ENCODE results near the gene MBTPS1.

The MBTPS1 gene

DNA sequence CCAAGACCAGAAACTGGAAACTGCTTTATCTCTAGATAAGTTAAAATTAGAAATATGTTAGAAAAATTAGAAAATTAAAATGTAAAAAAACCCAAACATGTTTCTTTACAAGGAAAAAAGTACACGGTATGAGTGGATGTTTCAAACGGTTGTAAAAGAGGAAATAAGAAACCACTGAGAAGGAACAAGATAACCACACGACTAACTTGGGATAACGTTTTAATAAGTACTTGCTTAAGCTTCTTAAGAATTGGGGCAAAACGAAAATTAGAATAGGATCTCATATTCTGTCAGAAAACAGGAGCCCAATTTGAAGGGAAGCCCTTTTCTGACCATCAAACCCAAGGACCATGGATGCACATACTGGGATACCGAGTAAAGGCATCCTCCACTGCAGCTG is 31.0 kb downstream of the MBTPS1 start:
- TF ChIP-seq TARDBP (IDR thresholded peaks at IDR 0.05): no peak
- no peak for TF ChIP-seq ARNT (IDR thresholded peaks at IDR 0.05)
- TF ChIP-seq CTBP1 (IDR thresholded peaks at IDR 0.05; ENCODE audit: borderline replicate concordance): no peak
- no peak for TF ChIP-seq FOXA1 (IDR thresholded peaks at IDR 0.05)
- TF ChIP-seq SUZ12 (IDR thresholded peaks at IDR 0.05): no peak
- TF ChIP-seq HDGF (IDR thresholded peaks at IDR 0.05; ENCODE audit: borderline replicate concordance): no peak
- no peak for TF ChIP-seq L3MBTL2 (conservative IDR thresholded peaks at IDR 0.05)
- TF ChIP-seq LEF1 (IDR thresholded peaks at IDR 0.05; ENCODE audit: borderline replicate concordance): no peak
- no peak for TF ChIP-seq BHLHE40 (IDR thresholded peaks at IDR 0.05; ENCODE audit: borderline replicate concordance)
- no peak for TF ChIP-seq PKNOX1 (IDR thresholded peaks at IDR 0.05)
- no peak for TF ChIP-seq FOXK2 (IDR thresholded peaks at IDR 0.05)
- no peak for TF ChIP-seq ELF4 (IDR thresholded peaks at IDR 0.05)
- TF ChIP-seq NFRKB (IDR thresholded peaks at IDR 0.05): no peak
- no peak for TF ChIP-seq SP1 (IDR thresholded peaks at IDR 0.05)
- no peak for TF ChIP-seq ZNF384 (IDR thresholded peaks at IDR 0.05)
- TF ChIP-seq FOXM1 (IDR thresholded peaks at IDR 0.05; ENCODE audit: borderline replicate concordance): no peak
- CTCF ChIA-PET: no interaction called here
- POLR2A ChIA-PET: interaction anchor here (1.7 kb wide), 1 partner anchor 31 kb away, joined by 8 read pairs; the partner anchor contains the start of gene MBTPS1
- no peak for DNase-seq (ENCODE audit: extremely low spot score)

GRCh38 chr16:84085271-84085667 is 31.5 kb downstream of the MBTPS1 start:
- TF ChIP-seq BHLHE40 (IDR thresholded peaks at IDR 0.05; ENCODE audit: borderline replicate concordance): no peak
- TF ChIP-seq SUZ12 (IDR thresholded peaks at IDR 0.05): no peak
- no peak for TF ChIP-seq CTBP1 (IDR thresholded peaks at IDR 0.05; ENCODE audit: borderline replicate concordance)

GRCh38 chr16:84084570-84085270 is 32.0 kb downstream of the MBTPS1 start:
- POLR2A ChIA-PET: interaction anchor here (1.2 to 1.7 kb wide), 2 partner anchors 32 to 60 kb away, joined by 3 to 8 read pairs; partner anchors contain the start of genes DNAAF1, HSDL1 and MBTPS1
- TF ChIP-seq SUZ12 (IDR thresholded peaks at IDR 0.05) (no peak), TARDBP (IDR thresholded peaks at IDR 0.05) (no peak), ARNT (IDR thresholded peaks at IDR 0.05) (no peak), FOXK2 (IDR thresholded peaks at IDR 0.05) (no peak)
- DNase-seq (ENCODE audit: extremely low spot score): peak; percentile 81
- CTCF ChIA-PET: interaction anchor here (1.0 to 1.2 kb wide), 3 partner anchors 26 to 102 kb away, joined by 3 to 5 read pairs (median 5); partner anchors contain the start of gene TAF1C

More at GRCh38 chr16:84085271-84085667, 31.5 kb downstream of the MBTPS1 start:
- ChIA-PET CTCF (interaction anchor here (1.0 to 1.1 kb wide), 2 partner anchors 25 to 102 kb away, joined by 3 to 5 read pairs; partner anchors contain the start of gene TAF1C), POLR2A (interaction anchor here (1.7 kb wide), 1 partner anchor 32 kb away, joined by 8 read pairs; the partner anchor contains the start of gene MBTPS1)
- no peak for DNase-seq (ENCODE audit: extremely low spot score)

DNA sequence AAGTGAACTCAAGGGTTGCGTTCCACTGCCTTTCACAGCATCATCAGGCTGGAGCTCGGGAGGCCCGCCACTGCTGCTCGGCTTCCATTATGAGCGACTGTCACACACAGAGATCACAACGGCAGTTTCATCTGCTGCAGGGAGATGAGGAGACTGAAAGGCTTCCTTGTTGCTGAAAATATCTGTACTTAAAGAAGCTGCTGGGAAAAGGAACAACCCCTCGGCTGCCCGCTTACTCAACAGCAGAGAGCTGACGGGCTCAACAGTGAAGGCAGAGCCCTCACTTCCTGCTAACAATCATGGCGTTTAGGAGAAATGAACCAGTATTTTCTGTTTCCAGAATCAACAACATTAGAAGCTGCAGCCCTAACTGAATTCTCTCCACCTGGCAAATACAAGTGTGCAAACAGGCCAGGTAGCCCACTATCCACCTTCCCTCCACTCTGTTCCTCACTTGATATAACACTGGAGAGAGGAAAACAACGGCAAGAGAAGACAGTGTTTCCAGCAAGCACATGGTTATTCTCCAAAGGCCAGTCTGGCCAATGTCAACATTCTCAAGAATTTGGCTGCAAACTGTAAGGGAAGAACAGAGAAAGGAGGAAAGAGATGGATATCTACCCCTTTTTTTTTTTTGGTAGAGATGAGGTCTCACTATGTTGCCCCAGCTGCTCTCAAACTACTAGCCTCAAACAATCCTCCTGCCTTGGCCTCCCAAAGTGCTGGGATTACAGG is 33.7 kb downstream of the MBTPS1 start:
- TF ChIP-seq FOXA1 (IDR thresholded peaks at IDR 0.05) (no peak), NFRKB (IDR thresholded peaks at IDR 0.05) (no peak), PKNOX1 (IDR thresholded peaks at IDR 0.05) (no peak), SP1 (IDR thresholded peaks at IDR 0.05) (no peak), BHLHE40 (IDR thresholded peaks at IDR 0.05; ENCODE audit: borderline replicate concordance) (no peak), TARDBP (IDR thresholded peaks at IDR 0.05) (no peak), HDGF (IDR thresholded peaks at IDR 0.05; ENCODE audit: borderline replicate concordance) (no peak), FOXM1 (IDR thresholded peaks at IDR 0.05; ENCODE audit: borderline replicate concordance) (no peak), ELF4 (IDR thresholded peaks at IDR 0.05) (no peak), ARNT (IDR thresholded peaks at IDR 0.05) (no peak), L3MBTL2 (conservative IDR thresholded peaks at IDR 0.05) (no peak), FOXK2 (IDR thresholded peaks at IDR 0.05) (no peak), ZNF384 (IDR thresholded peaks at IDR 0.05) (no peak), CTBP1 (IDR thresholded peaks at IDR 0.05; ENCODE audit: borderline replicate concordance) (no peak), SUZ12 (IDR thresholded peaks at IDR 0.05) (no peak), LEF1 (IDR thresholded peaks at IDR 0.05; ENCODE audit: borderline replicate concordance) (no peak)
- POLR2A ChIA-PET: no interaction called here
- CTCF ChIA-PET: interaction anchor here (0.6 kb wide), 1 partner anchor 30 kb away, joined by 6 read pairs; no protein-coding TSS in a partner anchor
- no peak for DNase-seq (ENCODE audit: extremely low spot score)

DNA sequence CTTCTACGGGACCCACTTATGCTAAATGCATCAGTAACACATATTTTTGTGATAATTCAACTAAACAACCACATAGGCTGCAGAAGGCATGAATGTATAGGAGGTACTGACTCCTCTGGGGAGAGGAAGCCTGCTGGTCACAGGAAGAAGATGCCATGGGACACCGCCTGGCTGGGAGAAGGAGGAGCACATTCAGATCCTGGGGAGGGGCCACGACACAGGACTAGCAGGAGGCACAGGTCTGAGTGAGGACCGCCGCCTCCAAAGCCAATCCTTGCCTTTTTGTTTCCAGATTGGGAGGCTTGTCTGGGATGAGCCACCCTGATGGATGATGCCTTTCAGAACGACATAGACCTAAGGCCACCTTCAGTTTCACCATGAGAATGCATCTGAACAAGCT is 34.6 kb downstream of the MBTPS1 start:
- CTCF ChIA-PET: no interaction called here
- no peak for TF ChIP-seq BHLHE40 (IDR thresholded peaks at IDR 0.05; ENCODE audit: borderline replicate concordance)
- no peak for TF ChIP-seq ARNT (IDR thresholded peaks at IDR 0.05)

GRCh38 chr16:84081446-84081989 is 35.2 kb downstream of the MBTPS1 start:
- ChIA-PET CTCF (interaction anchor here (1.0 kb wide), 1 partner anchor 15 kb away, joined by 3 read pairs; no protein-coding TSS in a partner anchor), POLR2A (no interaction called here)
- no peak for TF ChIP-seq NFRKB (IDR thresholded peaks at IDR 0.05)
- no peak for TF ChIP-seq HDGF (IDR thresholded peaks at IDR 0.05; ENCODE audit: borderline replicate concordance)
- no peak for TF ChIP-seq LEF1 (IDR thresholded peaks at IDR 0.05; ENCODE audit: borderline replicate concordance)
- no peak for TF ChIP-seq PKNOX1 (IDR thresholded peaks at IDR 0.05)
- no peak for TF ChIP-seq SP1 (IDR thresholded peaks at IDR 0.05)
- TF ChIP-seq ARNT (IDR thresholded peaks at IDR 0.05): no peak
- DNase-seq (ENCODE audit: extremely low spot score): no peak

More for the DNA sequence above, 34.6 kb downstream of the MBTPS1 start:
- POLR2A ChIA-PET: no interaction called here
- DNase-seq (ENCODE audit: extremely low spot score): no peak

Data from HEK293T (cell line).